Neural progenitor cell (in vitro differentiated cells): ENCODE results near the gene ZNF700.

ENCODE experiments used
- CTCF ChIP-seq: fragments of 200-600 bp; sonication (generic); IDR thresholded peaks from 2 replicates; pipeline ENCODE4 v1.5.1; 2017; ENCODE audit warnings: antibody characterized with exemption, mild to moderate bottlenecking
- EZH2 ChIP-seq: fragments of 200-600 bp; sonication (generic); IDR thresholded peaks from 2 replicates; pipeline ENCODE4 v1.6.1; 2017; ENCODE audit warnings: antibody characterized with exemption, mild to moderate bottlenecking, moderate library complexity
- EZH2phosphoT487 ChIP-seq: fragments of 200-600 bp; sonication (generic); IDR thresholded peaks from 2 replicates; pipeline ENCODE4 v1.6.1; 2017; ENCODE audit warnings: antibody characterized with exemption

GRCh38 chr19:11931513-11931912 is 6.6 kb downstream of the ZNF700 start:
- TF ChIP-seq EZH2phosphoT487 (no peak), CTCF (no peak), EZH2 (no peak)
